Frontal cortex (tissue), 1 donor: ENCODE results near the gene MRPL30. TPM values are rescaled to one million over a fixed set of nuclear protein-coding genes. Genes with fewer than 3 reads are reported as not detected.

Experiments used
- small RNA-seq: library from RNA; depleted of rRNA; stranded (forward); fragments of <200 nt; gene quantifications from one replicate; pipeline ENCODE3, GENCODE V24; 2014
- total RNA-seq: library from RNA; depleted of rRNA; stranded (reverse); fragments of >200 nt; gene quantifications from one replicate; pipeline ENCODE4 v1.2.3, GENCODE V29; 2014

Gene MRPL30
- total RNA-seq, 1 donor from 2014 or later = 90.9 TPM

Small RNAs within 50 kb of the gene (small RNA-seq; reads per million reads assigned to genes)
- gene AC092587.1 = not detected

Other genes starting within 250 kb of the MRPL30 start
- gene CRACDL, start 245.0 kb upstream of the MRPL30 start, total RNA-seq = 2.0 TPM
- gene C2orf15, start 39.5 kb upstream of the MRPL30 start, total RNA-seq = 4.5 TPM
- gene TSGA10, start 26.2 kb upstream of the MRPL30 start, total RNA-seq = 16.7 TPM
- gene LIPT1, start 26.2 kb upstream of the MRPL30 start, total RNA-seq = 9.8 TPM
- gene MITD1, start 126 bp upstream of the MRPL30 start, total RNA-seq = 19.6 TPM
- not detected for gene LYG2, start 74.5 kb downstream of the MRPL30 start, total RNA-seq
- 0.41 TPM for gene LYG1, start 120.0 kb downstream of the MRPL30 start, total RNA-seq
- 51.8 TPM for gene TXNDC9, start 155.1 kb downstream of the MRPL30 start, total RNA-seq
- 13.0 TPM for gene EIF5B, start 156.2 kb downstream of the MRPL30 start, total RNA-seq